ENCODE results near the gene TFCP2L1.
"Not testable (repeated sequence)": the region's sequence is repeated elsewhere in the genome, so short reads cannot be mapped to it uniquely, and the experiment has no call there.

TFCP2L1 gene, protein sequence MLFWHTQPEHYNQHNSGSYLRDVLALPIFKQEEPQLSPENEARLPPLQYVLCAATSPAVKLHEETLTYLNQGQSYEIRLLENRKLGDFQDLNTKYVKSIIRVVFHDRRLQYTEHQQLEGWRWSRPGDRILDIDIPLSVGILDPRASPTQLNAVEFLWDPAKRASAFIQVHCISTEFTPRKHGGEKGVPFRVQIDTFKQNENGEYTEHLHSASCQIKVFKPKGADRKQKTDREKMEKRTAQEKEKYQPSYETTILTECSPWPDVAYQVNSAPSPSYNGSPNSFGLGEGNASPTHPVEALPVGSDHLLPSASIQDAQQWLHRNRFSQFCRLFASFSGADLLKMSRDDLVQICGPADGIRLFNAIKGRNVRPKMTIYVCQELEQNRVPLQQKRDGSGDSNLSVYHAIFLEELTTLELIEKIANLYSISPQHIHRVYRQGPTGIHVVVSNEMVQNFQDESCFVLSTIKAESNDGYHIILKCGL

GRCh38 chr2:121284463-121285449, at the start of gene TFCP2L1:
Gene TFCP2L1, minus strand, starts transcription at chr2:121285202. Its CDS starts 93 bp downstream, at chr2:121285109.
- Histone ChIP-seq H4K20me1 (ENCODE audit: insufficient read depth, low read length) (no peaks in the 10 kb centered on the region), H3K4me1 (ENCODE audit: insufficient read depth, low read length, severe bottlenecking) (peaks cover 10% of the 10 kb centered on the region), H3K27me3 (ENCODE audit: insufficient read depth, low read length) (no peaks in the 10 kb centered on the region), H3K9me2 (ENCODE audit: low read depth, low read length) (no peaks in the 10 kb centered on the region), H3K4me2 (ENCODE audit: low read length) (peak within 1 kb of the TSS; percentile 70), H3F3A (ENCODE audit: insufficient read depth, low read length) (no peaks in the 10 kb centered on the region), H3K9ac (ENCODE audit: low read length) (peak within 1 kb of the TSS; percentile 28; the same call in 1 of the 2 replicates), H3K4me3 (ENCODE audit: low read depth, low read length, poor library complexity, severe bottlenecking) (peak within 1 kb of the TSS; percentile 57), H3K9me3 (ENCODE audit: low read length) (no peaks in the 10 kb centered on the region), H2AFZ (ENCODE audit: low read length) (no peak within 1 kb of the TSS), H3K36me3 (ENCODE audit: insufficient read depth, low read length) (no peaks in the 10 kb centered on the region), H3K79me2 (ENCODE audit: insufficient read depth, low read length) (no peaks in the 10 kb centered on the region), H3K27ac (ENCODE audit: low read depth, low read length, poor library complexity, severe bottlenecking) (no peak within 1 kb of the TSS)
- TF ChIP-seq EZH2 (IDR thresholded peaks at IDR 0.05; ENCODE audit: borderline replicate concordance, low read length), result no peak

GRCh38 chr2:121333834-121334558, 49.0 kb upstream of the TFCP2L1 start:
- no peak overlapping the region for H3K9ac ChIP-seq (ENCODE audit: low read length)
- no peak overlapping the region for H3K4me3 ChIP-seq (ENCODE audit: low read depth, low read length, poor library complexity, severe bottlenecking)
- no peaks in the 10 kb centered on the region for H3K79me2 ChIP-seq (ENCODE audit: insufficient read depth, low read length)
- peaks cover 19% of the 10 kb centered on the region for H3K4me1 ChIP-seq (ENCODE audit: insufficient read depth, low read length, severe bottlenecking)
- H3K4me2 ChIP-seq (ENCODE audit: low read length), result no peak overlapping the region
- no peaks in the 10 kb centered on the region for H3F3A ChIP-seq (ENCODE audit: insufficient read depth, low read length)
- 0 out of 2 replicates have a peak, but pooled peaks cover 5% of the 10 kb centered on the region for H3K27me3 ChIP-seq (ENCODE audit: insufficient read depth, low read length)
- no peaks in the 10 kb centered on the region for H3K9me3 ChIP-seq (ENCODE audit: low read length)
- H4K20me1 ChIP-seq (ENCODE audit: insufficient read depth, low read length), result no peaks in the 10 kb centered on the region
- no peaks in the 10 kb centered on the region for H3K9me2 ChIP-seq (ENCODE audit: low read depth, low read length)
- no peak for TF ChIP-seq EZH2 (IDR thresholded peaks at IDR 0.05; ENCODE audit: borderline replicate concordance, low read length)
- TF ChIP-seq, protein P1, sequence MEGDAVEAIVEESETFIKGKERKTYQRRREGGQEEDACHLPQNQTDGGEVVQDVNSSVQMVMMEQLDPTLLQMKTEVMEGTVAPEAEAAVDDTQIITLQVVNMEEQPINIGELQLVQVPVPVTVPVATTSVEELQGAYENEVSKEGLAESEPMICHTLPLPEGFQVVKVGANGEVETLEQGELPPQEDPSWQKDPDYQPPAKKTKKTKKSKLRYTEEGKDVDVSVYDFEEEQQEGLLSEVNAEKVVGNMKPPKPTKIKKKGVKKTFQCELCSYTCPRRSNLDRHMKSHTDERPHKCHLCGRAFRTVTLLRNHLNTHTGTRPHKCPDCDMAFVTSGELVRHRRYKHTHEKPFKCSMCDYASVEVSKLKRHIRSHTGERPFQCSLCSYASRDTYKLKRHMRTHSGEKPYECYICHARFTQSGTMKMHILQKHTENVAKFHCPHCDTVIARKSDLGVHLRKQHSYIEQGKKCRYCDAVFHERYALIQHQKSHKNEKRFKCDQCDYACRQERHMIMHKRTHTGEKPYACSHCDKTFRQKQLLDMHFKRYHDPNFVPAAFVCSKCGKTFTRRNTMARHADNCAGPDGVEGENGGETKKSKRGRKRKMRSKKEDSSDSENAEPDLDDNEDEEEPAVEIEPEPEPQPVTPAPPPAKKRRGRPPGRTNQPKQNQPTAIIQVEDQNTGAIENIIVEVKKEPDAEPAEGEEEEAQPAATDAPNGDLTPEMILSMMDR (IDR thresholded peaks at IDR 0.05; ENCODE audit: low read length), result no peak
- H3K27ac ChIP-seq (ENCODE audit: low read depth, low read length, poor library complexity, severe bottlenecking), result no peak overlapping the region
- peaks cover 8% of the 10 kb centered on the region; the same call in 1 of the 2 replicates for H3K36me3 ChIP-seq (ENCODE audit: insufficient read depth, low read length)
- no peak overlapping the region for H2AFZ ChIP-seq (ENCODE audit: low read length)

DNA sequence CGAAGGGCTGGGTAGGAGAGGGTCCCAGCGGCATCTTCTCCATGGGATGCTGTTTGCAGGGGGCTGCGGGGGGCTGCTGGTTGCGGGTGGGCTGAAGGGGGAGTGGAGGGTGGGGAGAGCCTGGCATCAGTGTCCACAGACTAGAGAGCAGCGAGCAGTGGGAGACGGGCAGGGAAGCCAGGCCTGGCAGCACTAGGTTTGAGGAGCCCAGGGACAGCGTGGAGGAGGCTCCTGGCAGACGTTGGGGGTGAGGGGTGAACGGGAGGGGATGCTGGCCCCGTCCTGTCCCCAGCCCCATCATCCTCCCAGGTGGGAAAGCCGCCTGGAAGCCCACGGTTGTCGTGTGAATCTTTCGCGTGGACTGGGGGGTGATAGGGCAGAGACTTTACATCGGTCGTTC, 48.2 kb upstream of the TFCP2L1 start:
- Histone ChIP-seq H3K4me1 (ENCODE audit: insufficient read depth, low read length, severe bottlenecking) (peaks cover 19% of the 10 kb centered on the region), H2AFZ (ENCODE audit: low read length) (no peak overlapping the region), H3K36me3 (ENCODE audit: insufficient read depth, low read length) (peaks cover 2% of the 10 kb centered on the region; the same call in 1 of the 2 replicates), H3K9ac (ENCODE audit: low read length) (no peak overlapping the region), H4K20me1 (ENCODE audit: insufficient read depth, low read length) (no peaks in the 10 kb centered on the region), H3F3A (ENCODE audit: insufficient read depth, low read length) (no peaks in the 10 kb centered on the region), H3K27ac (ENCODE audit: low read depth, low read length, poor library complexity, severe bottlenecking) (no peak overlapping the region), H3K4me2 (ENCODE audit: low read length) (no peak overlapping the region), H3K27me3 (ENCODE audit: insufficient read depth, low read length) (0 out of 2 replicates have a peak, but pooled peaks cover 5% of the 10 kb centered on the region), H3K4me3 (ENCODE audit: low read depth, low read length, poor library complexity, severe bottlenecking) (no peak overlapping the region), H3K9me3 (ENCODE audit: low read length) (no peaks in the 10 kb centered on the region), H3K9me2 (ENCODE audit: low read depth, low read length) (no peaks in the 10 kb centered on the region), H3K79me2 (ENCODE audit: insufficient read depth, low read length) (no peaks in the 10 kb centered on the region)
- TF ChIP-seq EZH2 (IDR thresholded peaks at IDR 0.05; ENCODE audit: borderline replicate concordance, low read length), result no peak
- TF ChIP-seq, protein P1 (IDR thresholded peaks at IDR 0.05; ENCODE audit: low read length), result no peak

DNA sequence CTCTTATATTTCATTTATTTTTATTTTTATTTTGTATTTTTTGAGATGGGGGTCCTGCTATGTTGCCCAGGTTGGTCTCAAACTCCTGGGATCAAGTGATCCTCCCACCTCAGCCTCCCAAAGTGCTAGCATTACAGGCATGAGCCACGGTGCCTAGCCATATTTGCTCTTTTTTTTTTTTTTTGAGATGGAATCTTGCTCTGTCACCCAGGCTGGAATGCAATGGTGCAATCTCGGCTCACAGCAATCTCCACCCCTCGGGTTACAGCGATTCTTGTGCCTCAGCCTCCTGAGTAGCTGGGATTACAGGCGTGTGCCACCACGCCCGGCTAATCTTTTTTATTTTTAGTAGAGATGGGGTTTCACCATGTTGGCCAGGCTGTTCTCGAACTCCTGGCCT, 46.3 kb upstream of the TFCP2L1 start:
- not testable (repeated sequence) for H3K36me3 ChIP-seq (ENCODE audit: insufficient read depth, low read length); H3K9me2 ChIP-seq (ENCODE audit: low read depth, low read length); H3K4me2 ChIP-seq (ENCODE audit: low read length); H3K79me2 ChIP-seq (ENCODE audit: insufficient read depth, low read length); H3K27me3 ChIP-seq (ENCODE audit: insufficient read depth, low read length); H3K27ac ChIP-seq (ENCODE audit: low read depth, low read length, poor library complexity, severe bottlenecking); H4K20me1 ChIP-seq (ENCODE audit: insufficient read depth, low read length); H3K9me3 ChIP-seq (ENCODE audit: low read length); H3K4me3 ChIP-seq (ENCODE audit: low read depth, low read length, poor library complexity, severe bottlenecking); H2AFZ ChIP-seq (ENCODE audit: low read length); H3K9ac ChIP-seq (ENCODE audit: low read length); H3F3A ChIP-seq (ENCODE audit: insufficient read depth, low read length)
- peaks cover 17% of the 10 kb centered on the region for H3K4me1 ChIP-seq (ENCODE audit: insufficient read depth, low read length, severe bottlenecking)

Measured in OCI-LY1 (cell line).